ENCODE results near the gene PTGFRN. TPM values are rescaled to one million over a fixed set of nuclear protein-coding genes. Genes with fewer than 3 reads are reported as not detected.
"Not testable (repeated sequence)": the region's sequence is repeated elsewhere in the genome, so short reads cannot be mapped to it uniquely, and the experiment has no call there.

Gene PTGFRN
- 78.4 and 81.4 TPM in 2 replicates for total RNA-seq (2014; rRNA removed; shearing (Covaris generic))

DNA sequence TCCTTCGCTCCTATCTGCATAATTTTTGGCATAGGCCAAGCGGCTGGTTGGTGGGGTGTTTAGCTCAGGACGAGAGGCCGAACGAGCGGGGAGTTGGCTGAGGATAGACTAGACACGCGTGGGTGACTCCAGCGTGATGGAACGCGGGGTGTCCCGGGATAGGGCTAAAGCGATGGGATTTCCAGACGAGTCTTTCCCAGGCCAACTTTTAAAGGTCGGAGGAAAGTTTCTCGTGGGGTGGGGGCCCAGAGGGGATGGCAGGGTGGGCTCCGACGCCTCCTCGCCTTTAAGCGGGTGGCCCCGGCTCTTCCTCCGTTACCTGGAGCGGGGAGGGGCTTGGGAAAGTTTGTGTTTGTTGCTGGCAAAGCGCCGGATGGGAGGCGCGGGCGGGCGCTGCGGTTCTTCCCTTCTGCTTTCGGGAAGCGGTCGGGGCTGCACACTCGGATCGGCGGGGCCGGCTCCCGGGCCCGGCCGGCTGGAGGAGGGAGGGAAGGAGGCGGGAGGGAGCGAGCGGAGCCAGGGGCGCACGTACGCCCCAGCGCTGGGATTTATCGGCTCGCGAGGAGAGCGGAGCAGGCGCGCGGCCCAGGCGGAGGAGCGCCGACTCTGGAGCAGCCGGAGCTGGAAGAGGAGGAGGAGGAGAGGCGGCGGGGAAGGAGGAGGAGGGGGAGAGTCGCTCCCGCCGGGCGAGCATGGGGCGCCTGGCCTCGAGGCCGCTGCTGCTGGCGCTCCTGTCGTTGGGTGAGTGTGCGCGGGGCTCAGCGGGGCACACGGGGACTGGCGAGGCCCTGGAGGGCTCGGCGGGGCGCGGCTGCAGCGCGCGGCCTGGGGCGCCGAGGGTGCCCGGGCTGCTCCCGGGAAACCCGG, at the start of gene PTGFRN:
Gene PTGFRN, plus strand, starts transcription at position 405 of the 867 bp plus-strand sequence. Its CDS starts 288 bp downstream, at position 693.
- no peaks in the 10 kb centered on the region for H3K27me3 ChIP-seq (ENCODE audit: control insufficient read depth, insufficient read depth, low read length)
- peak; percentile 88 for DNase-seq

DNA sequence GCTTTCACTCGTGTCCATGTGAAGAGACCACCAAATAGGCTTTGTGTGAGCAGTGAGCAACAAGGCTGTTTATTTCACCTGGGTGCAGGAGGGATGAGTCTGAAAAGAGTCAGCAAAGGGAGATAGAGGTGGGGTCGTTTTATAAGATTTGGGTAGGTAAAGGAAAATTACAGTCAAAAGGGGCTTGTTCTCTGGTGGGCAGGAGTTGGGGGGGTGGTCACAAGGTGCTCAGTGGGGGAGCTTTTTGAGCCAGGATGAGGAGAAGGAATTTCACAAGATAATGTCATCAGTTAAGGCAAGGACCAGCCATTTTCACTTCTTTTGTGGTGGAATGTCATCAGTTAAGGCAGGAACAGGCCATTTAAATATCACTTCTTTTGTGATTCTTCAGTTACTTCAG, 49.5 kb upstream of the PTGFRN start:
- H3K36me3 ChIP-seq (replicated peaks; ENCODE audit: control insufficient read depth, insufficient read depth, low read length); H3K4me3 ChIP-seq (ENCODE audit: insufficient read depth, low read depth, low read length); DNase-seq; H3K27me3 ChIP-seq (ENCODE audit: control insufficient read depth, insufficient read depth, low read length): not testable (repeated sequence)

More for the DNA sequence above, at the start of gene PTGFRN:
- Histone ChIP-seq H3K36me3 (replicated peaks; ENCODE audit: control insufficient read depth, insufficient read depth, low read length) (no peaks in the 10 kb centered on the region; the same call in 1 of the 2 replicates), H3K4me3 (ENCODE audit: insufficient read depth, low read depth, low read length) (peak within 1 kb of the TSS; percentile 86)

DNA sequence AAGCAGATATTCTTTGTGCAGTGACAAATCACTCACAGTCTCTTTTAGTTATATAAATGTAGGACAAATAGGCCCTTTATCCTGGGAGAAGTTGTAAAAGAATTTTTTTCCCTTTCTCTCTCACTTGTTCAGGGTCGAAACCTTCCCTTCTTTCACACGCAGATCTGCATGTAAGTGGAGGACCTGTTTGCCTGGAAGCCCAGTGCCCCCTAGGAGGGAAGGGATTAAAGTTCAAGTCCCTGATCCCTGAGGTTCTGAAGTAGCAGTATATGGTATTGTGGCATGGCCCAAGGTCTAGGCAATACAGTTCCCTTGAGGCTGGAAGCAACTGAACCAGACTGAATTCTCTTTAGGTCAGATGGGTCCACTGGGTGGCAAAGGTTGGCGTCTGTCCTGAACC, 48.6 kb upstream of the PTGFRN start:
- H3K4me3 ChIP-seq (ENCODE audit: insufficient read depth, low read depth, low read length) = no peak overlapping the region
- no peaks in the 10 kb centered on the region for H3K36me3 ChIP-seq (replicated peaks; ENCODE audit: control insufficient read depth, insufficient read depth, low read length)
- H3K27me3 ChIP-seq (ENCODE audit: control insufficient read depth, insufficient read depth, low read length) = no peaks in the 10 kb centered on the region
- peak; percentile 52 for DNase-seq

DNA sequence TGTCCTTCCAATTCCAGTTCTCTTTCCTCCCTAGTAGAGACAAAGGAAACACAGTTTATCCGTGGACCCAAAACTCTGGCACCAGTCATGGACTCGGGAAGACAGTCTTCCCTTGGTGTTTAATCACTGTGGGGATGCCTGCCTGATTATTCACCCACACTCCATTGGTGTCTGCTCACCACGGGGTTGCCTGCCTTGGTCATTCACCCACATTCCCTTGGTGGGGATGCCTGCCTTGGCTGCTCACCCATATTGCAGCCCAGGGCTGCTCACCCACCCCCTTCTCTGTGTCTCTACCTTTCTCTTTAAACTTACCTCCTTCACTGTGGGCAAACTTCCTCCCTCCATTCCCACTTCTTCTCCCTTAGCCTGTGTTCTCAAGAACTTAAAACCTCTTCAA, 46.7 kb upstream of the PTGFRN start:
- H3K27me3 ChIP-seq (ENCODE audit: control insufficient read depth, insufficient read depth, low read length); H3K36me3 ChIP-seq (replicated peaks; ENCODE audit: control insufficient read depth, insufficient read depth, low read length); DNase-seq; H3K4me3 ChIP-seq (ENCODE audit: insufficient read depth, low read depth, low read length): not testable (repeated sequence)

DNA sequence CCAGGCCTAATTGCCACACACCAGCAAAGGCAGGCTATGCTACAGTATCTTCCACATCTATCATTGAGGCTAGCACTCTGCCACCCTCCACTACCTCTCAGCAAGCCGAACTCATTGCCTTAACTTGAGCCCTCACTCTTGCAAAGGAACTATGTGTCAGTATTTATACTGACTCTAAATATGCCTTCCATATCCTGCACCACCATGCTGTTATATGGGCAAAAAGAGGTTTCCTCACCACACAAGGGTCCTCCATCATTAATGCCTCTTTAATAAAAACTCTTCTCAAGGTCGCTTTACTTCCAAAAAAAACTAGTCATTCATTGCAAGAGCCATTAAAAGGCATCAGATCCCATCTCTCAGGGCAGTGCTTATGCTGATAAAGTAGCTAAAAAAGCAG, 43.2 kb upstream of the PTGFRN start:
- DNase-seq = not testable (repeated sequence)

DNA sequence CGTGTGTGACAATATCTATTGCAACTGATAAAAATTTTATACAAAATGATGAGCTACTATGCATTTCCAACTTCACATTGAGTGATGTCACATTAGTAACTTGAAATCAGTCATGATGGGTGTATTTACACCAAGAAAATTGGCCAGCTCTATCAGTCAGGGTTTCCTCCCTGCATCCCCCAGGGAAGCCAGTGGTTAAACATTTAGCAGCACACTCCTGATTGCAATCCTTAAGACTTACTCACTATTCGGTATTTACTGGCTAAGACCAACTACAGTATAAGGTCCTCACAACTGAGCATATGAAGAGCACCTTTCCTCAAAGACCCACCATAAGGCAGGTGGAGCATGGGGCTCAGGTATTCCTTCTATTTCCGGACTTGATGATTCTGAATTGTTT, 41.3 kb upstream of the PTGFRN start:
- Histone ChIP-seq H3K27me3 (ENCODE audit: control insufficient read depth, insufficient read depth, low read length) (no peaks in the 10 kb centered on the region), H3K36me3 (replicated peaks; ENCODE audit: control insufficient read depth, insufficient read depth, low read length) (no peaks in the 10 kb centered on the region), H3K4me3 (ENCODE audit: insufficient read depth, low read depth, low read length) (no peak overlapping the region)
- no peak for DNase-seq

More for the DNA sequence above, 43.2 kb upstream of the PTGFRN start:
- not testable (repeated sequence) for H3K4me3 ChIP-seq (ENCODE audit: insufficient read depth, low read depth, low read length); H3K36me3 ChIP-seq (replicated peaks; ENCODE audit: control insufficient read depth, insufficient read depth, low read length); H3K27me3 ChIP-seq (ENCODE audit: control insufficient read depth, insufficient read depth, low read length)

DNA sequence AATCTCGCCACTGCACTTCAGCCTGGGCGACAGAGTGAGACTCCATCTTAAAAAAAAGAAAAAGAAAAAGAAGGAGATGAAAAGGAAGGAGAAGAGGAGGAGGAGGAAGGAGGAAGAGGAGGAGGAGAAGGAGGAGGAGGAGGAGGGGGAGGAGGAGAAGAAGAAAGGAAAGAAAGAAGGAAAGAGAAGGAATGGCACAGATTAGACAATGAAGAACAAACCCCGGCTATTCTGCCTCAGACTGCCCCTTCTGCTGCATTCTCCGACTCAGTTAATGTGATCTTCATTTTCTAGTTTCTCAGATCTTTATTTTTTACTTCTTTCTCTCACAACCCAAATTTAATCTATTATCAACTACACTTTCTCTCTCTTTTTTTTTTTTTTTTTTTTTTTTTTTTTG, 40.1 kb upstream of the PTGFRN start:
- H3K4me3 ChIP-seq (ENCODE audit: insufficient read depth, low read depth, low read length) = no peak overlapping the region
- H3K27me3 ChIP-seq (ENCODE audit: control insufficient read depth, insufficient read depth, low read length) = no peaks in the 10 kb centered on the region
- DNase-seq = no peak
- H3K36me3 ChIP-seq (replicated peaks; ENCODE audit: control insufficient read depth, insufficient read depth, low read length) = no peaks in the 10 kb centered on the region

DNA sequence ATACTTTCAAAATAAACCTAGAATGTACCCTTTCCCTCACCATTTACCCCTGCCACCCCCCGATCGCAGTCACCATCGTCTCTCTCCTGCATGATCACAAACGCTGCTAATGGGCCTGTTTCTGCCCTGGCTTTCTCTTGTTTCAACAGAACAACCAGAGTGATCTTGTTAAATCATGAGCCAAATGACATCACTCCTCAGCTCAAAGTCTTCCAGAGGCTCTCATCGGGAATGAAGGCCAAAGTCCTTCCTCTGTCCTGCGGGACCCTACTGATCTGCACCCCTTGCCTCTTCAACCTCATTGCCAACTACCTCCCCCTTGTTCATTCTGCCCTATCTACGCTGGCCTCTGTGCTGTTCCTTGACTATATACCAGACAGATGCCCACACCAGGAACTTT, 39.4 kb upstream of the PTGFRN start:
- Histone ChIP-seq H3K4me3 (ENCODE audit: insufficient read depth, low read depth, low read length) (no peak overlapping the region), H3K27me3 (ENCODE audit: control insufficient read depth, insufficient read depth, low read length) (no peaks in the 10 kb centered on the region), H3K36me3 (replicated peaks; ENCODE audit: control insufficient read depth, insufficient read depth, low read length) (no peaks in the 10 kb centered on the region)
- no peak for DNase-seq

DNA sequence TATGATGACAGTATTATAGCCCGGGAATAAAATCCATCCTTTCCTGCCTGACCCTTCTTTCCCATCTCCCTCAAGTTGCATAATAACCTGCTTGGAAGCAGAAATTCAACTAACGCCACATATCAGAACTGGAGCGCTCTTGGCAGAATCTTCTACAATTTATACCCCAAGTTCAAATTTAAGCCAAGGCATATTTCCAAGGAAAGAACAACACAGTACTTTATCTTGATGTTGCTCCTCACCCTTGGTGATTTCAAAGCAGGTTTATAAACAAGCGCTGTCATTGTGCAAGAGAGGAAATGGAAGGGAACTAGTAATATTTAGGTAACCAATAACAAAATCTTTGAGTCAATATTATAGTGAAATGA, 38.0 kb upstream of the PTGFRN start:
- Histone ChIP-seq H3K4me3 (ENCODE audit: insufficient read depth, low read depth, low read length) (no peak overlapping the region), H3K36me3 (replicated peaks; ENCODE audit: control insufficient read depth, insufficient read depth, low read length) (no peaks in the 10 kb centered on the region), H3K27me3 (ENCODE audit: control insufficient read depth, insufficient read depth, low read length) (no peaks in the 10 kb centered on the region)
- DNase-seq = no peak

DNA sequence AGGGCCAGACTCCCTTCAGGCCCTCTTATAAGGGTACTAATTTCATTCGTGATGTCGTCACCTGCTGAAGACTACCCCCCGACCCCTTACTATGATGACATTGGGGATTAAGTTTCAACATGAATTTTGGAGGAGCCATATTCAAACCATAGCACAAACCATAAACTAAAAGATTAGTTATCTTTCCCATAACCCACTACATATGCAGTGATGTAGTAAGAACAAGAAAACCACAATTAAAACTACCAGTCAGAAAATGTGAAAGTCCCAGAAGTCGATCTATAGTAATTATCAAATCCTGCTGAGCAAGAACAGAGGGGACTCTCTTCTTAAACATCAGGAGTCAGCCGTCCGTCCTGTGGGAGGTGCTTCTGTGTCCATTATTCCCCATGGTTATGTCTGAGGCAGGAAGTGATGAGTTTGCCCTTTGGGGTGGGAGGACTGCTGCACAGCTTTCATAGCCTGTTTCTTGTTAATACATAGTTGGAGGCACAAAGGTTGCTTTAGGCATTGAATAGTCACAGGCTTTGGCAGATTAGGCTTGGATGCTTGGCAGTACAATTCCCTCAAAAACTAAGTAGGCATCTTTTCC, 35.9 kb upstream of the PTGFRN start:
- no peak overlapping the region for H3K4me3 ChIP-seq (ENCODE audit: insufficient read depth, low read depth, low read length)
- no peak for DNase-seq
- H3K27me3 ChIP-seq (ENCODE audit: control insufficient read depth, insufficient read depth, low read length) = no peaks in the 10 kb centered on the region
- no peaks in the 10 kb centered on the region for H3K36me3 ChIP-seq (replicated peaks; ENCODE audit: control insufficient read depth, insufficient read depth, low read length)

DNA sequence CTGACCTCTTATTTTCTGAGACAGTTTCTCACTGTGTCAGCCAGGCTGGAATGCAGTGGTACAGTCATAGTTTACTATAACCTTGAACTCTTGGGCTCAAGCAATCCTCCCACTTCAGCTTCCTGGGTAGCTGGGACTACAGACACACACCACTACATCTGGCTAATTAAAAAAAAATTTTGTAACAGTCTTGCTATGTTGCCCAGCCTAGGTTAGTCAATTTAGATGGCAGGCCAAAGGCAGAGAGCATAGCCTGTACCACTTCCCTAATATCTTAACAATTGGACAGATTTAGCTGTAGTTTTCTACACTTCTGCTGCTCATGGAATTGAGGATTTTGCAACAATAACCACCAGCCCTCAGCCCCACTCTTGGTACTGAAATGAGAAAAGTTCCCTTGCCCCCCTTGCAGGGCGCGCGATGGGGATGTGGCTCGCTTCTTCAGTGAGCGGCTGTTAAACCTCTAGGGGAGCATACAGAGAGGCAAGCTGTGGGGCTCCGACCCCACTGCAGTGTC, 34.9 kb upstream of the PTGFRN start:
- no peak overlapping the region for H3K4me3 ChIP-seq (ENCODE audit: insufficient read depth, low read depth, low read length)
- no peak for DNase-seq
- no peaks in the 10 kb centered on the region for H3K36me3 ChIP-seq (replicated peaks; ENCODE audit: control insufficient read depth, insufficient read depth, low read length)
- no peaks in the 10 kb centered on the region for H3K27me3 ChIP-seq (ENCODE audit: control insufficient read depth, insufficient read depth, low read length)

DNA sequence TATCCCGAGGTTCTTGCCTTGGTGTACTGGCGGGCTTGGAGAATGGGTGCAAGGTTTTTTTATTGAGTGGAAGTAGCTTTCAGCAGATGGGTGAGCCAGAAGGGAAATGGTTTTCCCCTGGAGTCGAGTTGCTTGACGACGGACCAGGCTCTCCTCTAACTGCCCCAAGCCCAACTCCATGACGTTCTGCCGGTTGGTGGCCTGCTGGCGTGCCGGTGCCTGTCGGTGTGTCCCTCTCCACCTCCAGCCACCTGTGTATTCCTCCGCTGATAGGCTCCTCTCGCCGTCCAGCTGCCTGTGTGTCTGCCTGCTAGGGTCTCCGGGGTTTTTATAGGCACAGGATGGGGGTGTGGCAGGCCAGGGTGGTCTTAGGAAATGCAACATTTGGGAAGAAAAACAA, 34.3 kb upstream of the PTGFRN start:
- no peak for DNase-seq
- Histone ChIP-seq H3K27me3 (ENCODE audit: control insufficient read depth, insufficient read depth, low read length) (no peaks in the 10 kb centered on the region), H3K36me3 (replicated peaks; ENCODE audit: control insufficient read depth, insufficient read depth, low read length) (no peaks in the 10 kb centered on the region), H3K4me3 (ENCODE audit: insufficient read depth, low read depth, low read length) (no peak overlapping the region)

DNA sequence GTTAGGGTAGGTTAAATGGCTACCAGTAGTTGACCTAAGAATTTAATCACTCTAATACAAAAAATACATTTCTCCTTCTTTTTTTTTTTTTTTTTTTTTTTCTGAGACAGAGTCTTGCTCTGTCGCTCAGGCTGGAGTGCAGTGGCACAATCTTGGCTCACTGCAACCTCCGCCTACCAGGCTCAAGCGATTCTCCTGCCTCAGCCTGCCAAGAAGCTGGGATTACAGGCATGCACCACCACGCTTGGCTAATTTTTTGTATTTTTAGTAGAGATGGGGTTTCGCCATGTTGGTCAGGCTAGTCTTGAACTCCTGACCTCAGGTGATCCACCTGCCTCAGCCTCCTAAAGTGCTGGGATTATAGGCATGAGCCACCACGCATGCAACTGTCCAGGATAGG, 33.8 kb upstream of the PTGFRN start:
- not testable (repeated sequence) for DNase-seq; H3K27me3 ChIP-seq (ENCODE audit: control insufficient read depth, insufficient read depth, low read length); H3K36me3 ChIP-seq (replicated peaks; ENCODE audit: control insufficient read depth, insufficient read depth, low read length); H3K4me3 ChIP-seq (ENCODE audit: insufficient read depth, low read depth, low read length)

DNA sequence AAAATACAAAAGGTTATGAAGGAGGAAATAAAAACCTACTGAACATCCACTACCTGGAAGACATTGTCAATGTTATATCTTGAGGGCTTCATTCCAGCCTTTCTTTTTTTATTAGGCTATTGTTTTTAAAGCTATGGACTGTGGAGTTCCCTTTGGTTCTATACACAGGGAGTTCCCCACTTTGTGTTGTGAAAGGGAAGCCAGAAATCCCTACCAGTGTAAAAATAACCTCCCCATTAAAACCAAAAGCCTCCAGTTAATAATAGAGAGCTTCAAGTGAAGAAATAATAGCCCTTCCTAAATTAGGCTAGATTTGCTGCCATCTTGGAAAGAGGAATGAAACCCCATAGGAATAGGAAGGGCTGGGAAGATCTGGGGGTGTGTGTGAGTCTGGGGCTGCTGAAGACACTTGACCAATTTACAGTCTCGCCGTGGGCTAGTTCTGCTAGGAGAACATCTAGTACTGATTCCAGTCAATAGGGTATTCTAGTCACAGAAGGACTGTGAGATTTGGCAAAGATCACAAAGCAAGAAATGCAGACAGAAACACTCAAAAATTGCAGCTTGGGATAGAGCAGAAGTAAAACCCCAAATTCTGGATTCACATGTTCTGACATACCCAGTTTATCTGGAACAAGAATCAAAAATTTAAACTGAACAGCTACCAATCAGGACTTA, 32.4 kb upstream of the PTGFRN start:
- Histone ChIP-seq H3K4me3 (ENCODE audit: insufficient read depth, low read depth, low read length) (no peak overlapping the region), H3K27me3 (ENCODE audit: control insufficient read depth, insufficient read depth, low read length) (no peaks in the 10 kb centered on the region), H3K36me3 (replicated peaks; ENCODE audit: control insufficient read depth, insufficient read depth, low read length) (no peaks in the 10 kb centered on the region)
- no peak for DNase-seq
